Measurements from ENCODE around the gene PADI6. TPM values are rescaled to one million over a fixed set of nuclear protein-coding genes. Genes with fewer than 3 reads are reported as not detected.

Gene PADI6
- total RNA-seq, 1 donor from 2014 or later, result not detected

- peak; percentile 35 for DNase-seq
These were observed 64.6 kb downstream of the PADI6 start for GRCh38 chr1:17436380-17437174.

GRCh38 chr1:17437260-17437579 lies 65.2 kb downstream of the PADI6 start:
- DNase-seq, result no peak

- peak; percentile 56 for DNase-seq
These were observed 65.8 kb downstream of the PADI6 start for GRCh38 chr1:17437580-17438317.

- peak; percentile 76 for DNase-seq
These were observed 66.6 kb downstream of the PADI6 start for GRCh38 chr1:17438318-17439249.

GRCh38 chr1:17439250-17440073 lies 67.5 kb downstream of the PADI6 start, which contains the start of gene RCC2:
Gene RCC2 (minus strand): TSS chr1:17439677. CDS start chr1:17438514, 1,163 bp downstream.
- peak; percentile 73 for DNase-seq

GRCh38 chr1:17440074-17440826 lies 68.3 kb downstream of the PADI6 start:
- DNase-seq, result no peak

- no peak for DNase-seq
These were observed 68.8 kb downstream of the PADI6 start for GRCh38 chr1:17440827-17441168.

GRCh38 chr1:17441265-17441992 lies 69.4 kb downstream of the PADI6 start:
- no peak for DNase-seq

GRCh38 chr1:17441993-17442357 lies 70.0 kb downstream of the PADI6 start:
- DNase-seq, result no peak

- DNase-seq, result no peak
These were observed 70.8 kb downstream of the PADI6 start for GRCh38 chr1:17442841-17443240.

GRCh38 chr1:17447501-17447992 lies 75.6 kb downstream of the PADI6 start:
- DNase-seq, result no peak

Other genes starting within 250 kb of the PADI6 start
- 0.05 and 0.85 TPM in 2 replicates for gene PADI1, start 167.1 kb upstream of the PADI6 start, total RNA-seq
- gene PADI3, start 123.1 kb upstream of the PADI6 start, total RNA-seq, result not detected in 2 replicates
- not detected in 2 replicates for gene PADI4, start 64.0 kb upstream of the PADI6 start, total RNA-seq
- 118 and 122 TPM in 2 replicates for gene RCC2, start 67.5 kb downstream of the PADI6 start, total RNA-seq
- gene ARHGEF10L, start 167.5 kb downstream of the PADI6 start, total RNA-seq, result 0.70 and 0.85 TPM in 2 replicates